PFSK-1 (cell line): ENCODE results near the gene CRBN.

Experiments used
- FOXP2 ChIP-seq: optimal IDR thresholded peaks from 2 replicates; pipeline ENCODE3; 2011; ENCODE audit warnings: borderline replicate concordance, control low read depth, inconsistent platforms; ENCODE audit not compliant: insufficient read depth; ENCODE audit errors: extremely low read length, extremely low read depth
- POLR2AphosphoS5 ChIP-seq: IDR thresholded peaks from 2 replicates; pipeline ENCODE4 v1.6.1; 2012; ENCODE audit warnings: low read depth, mild to moderate bottlenecking, control low read depth, low read length, moderate library complexity
- REST ChIP-seq, 2 experiments: IDR thresholded peaks; 2 replicates each; pipeline versions ENCODE4 v1.6.1 to v1.8.0; 2011 to 2012; ENCODE audit warnings: low read depth in 2 of 2, low read length in 2 of 2, control low read depth in 1 of 2, inconsistent platforms in 1 of 2, mild to moderate bottlenecking in 1 of 2, moderate library complexity in 1 of 2; ENCODE audit not compliant: insufficient read depth in 1 of 2
- SIN3A ChIP-seq: IDR thresholded peaks from 2 replicates; pipeline ENCODE4 v1.6.1; 2012; ENCODE audit warnings: mild to moderate bottlenecking, low read length, moderate library complexity, borderline replicate concordance; ENCODE audit not compliant: insufficient read depth
- TAF1 ChIP-seq: IDR thresholded peaks from 2 replicates; pipeline ENCODE4 v1.6.1; 2012; ENCODE audit warnings: low read length, control low read depth, borderline replicate concordance; ENCODE audit not compliant: insufficient read depth

- TF ChIP-seq POLR2AphosphoS5, result no peak
- no peak for TF ChIP-seq TAF1
- no peak for TF ChIP-seq SIN3A
- no peak for TF ChIP-seq REST (IDR thresholded peaks at IDR 0.05; ENCODE audit: insufficient read depth in 1 of 2, low read depth in 2 of 2, low read length in 2 of 2)
- no peak for TF ChIP-seq FOXP2
Measured at GRCh38 chr3:3157484-3157883, 22.0 kb downstream of the CRBN start.
